Measurements from ENCODE around the gene PAK6.

GRCh38 chr15:40290545-40290917 is 51.7 kb downstream of the PAK6 start:
- TF ChIP-seq, protein P1, sequence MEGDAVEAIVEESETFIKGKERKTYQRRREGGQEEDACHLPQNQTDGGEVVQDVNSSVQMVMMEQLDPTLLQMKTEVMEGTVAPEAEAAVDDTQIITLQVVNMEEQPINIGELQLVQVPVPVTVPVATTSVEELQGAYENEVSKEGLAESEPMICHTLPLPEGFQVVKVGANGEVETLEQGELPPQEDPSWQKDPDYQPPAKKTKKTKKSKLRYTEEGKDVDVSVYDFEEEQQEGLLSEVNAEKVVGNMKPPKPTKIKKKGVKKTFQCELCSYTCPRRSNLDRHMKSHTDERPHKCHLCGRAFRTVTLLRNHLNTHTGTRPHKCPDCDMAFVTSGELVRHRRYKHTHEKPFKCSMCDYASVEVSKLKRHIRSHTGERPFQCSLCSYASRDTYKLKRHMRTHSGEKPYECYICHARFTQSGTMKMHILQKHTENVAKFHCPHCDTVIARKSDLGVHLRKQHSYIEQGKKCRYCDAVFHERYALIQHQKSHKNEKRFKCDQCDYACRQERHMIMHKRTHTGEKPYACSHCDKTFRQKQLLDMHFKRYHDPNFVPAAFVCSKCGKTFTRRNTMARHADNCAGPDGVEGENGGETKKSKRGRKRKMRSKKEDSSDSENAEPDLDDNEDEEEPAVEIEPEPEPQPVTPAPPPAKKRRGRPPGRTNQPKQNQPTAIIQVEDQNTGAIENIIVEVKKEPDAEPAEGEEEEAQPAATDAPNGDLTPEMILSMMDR (IDR thresholded peaks at IDR 0.05; ENCODE audit: low read depth, low read length, missing input control) = no peak
- no peak for TF ChIP-seq ATF3 (IDR thresholded peaks at IDR 0.05)
- TF ChIP-seq TAF1 (conservative IDR thresholded peaks at IDR 0.05) = no peak
- no peak for TF ChIP-seq YY1 (IDR thresholded peaks at IDR 0.05)
- TF ChIP-seq EGR1 (IDR thresholded peaks at IDR 0.05; ENCODE audit: low read depth in 2 of 2) = no peak
- no peak for TF ChIP-seq FOXA1 (IDR thresholded peaks at IDR 0.05)
- no peak for TF ChIP-seq RAD21 (IDR thresholded peaks at IDR 0.05)
- no peak for TF ChIP-seq MAX (IDR thresholded peaks at IDR 0.05)
- TF ChIP-seq REST (IDR thresholded peaks at IDR 0.05) = no peak

Measured in liver (tissue), 3 donors.